Keratinocyte (primary cell): ENCODE data around the gene WSB1. TPM values are rescaled to one million over a fixed set of nuclear protein-coding genes. Genes with fewer than 3 reads are reported as not detected.

ENCODE experiments used
- DNase-seq: peaks from one replicate; pipeline ENCODE4 v3.0.0-alpha.2; 2011; ENCODE audit warnings: low read depth, missing footprints, low spot score
- FAIRE-seq: peaks from 2 replicates; lab custom pipeline; 2011; peaks lifted over from hg19 to GRCh38; lab: Jason Lieb, UNC
- H2AFZ ChIP-seq: 2 replicates; pipeline ENCODE4 v1.6.0; 2012; ENCODE audit warnings: low read length, control low read depth, inconsistent platforms; ENCODE audit not compliant: control insufficient read depth
- H3K27ac ChIP-seq: 2 replicates; pipeline ENCODE4 v1.5.1; 2011; ENCODE audit warnings: low read length; ENCODE audit not compliant: control insufficient read depth, insufficient read depth
- H3K27me3 ChIP-seq: 3 replicates; pipeline ENCODE4 v1.6.0; 2011; ENCODE audit warnings: low read length; ENCODE audit not compliant: control insufficient read depth, insufficient read depth; ENCODE audit errors: extremely low read depth
- H3K36me3 ChIP-seq, 2 experiments: 2 replicates in 1 of 2; 3 replicates in 1 of 2; pipeline ENCODE4 v1.5.1; 2011; ENCODE audit warnings: low read length in 2 of 2, mild to moderate bottlenecking in 1 of 2; ENCODE audit not compliant: control insufficient read depth in 2 of 2, insufficient read depth in 2 of 2; ENCODE audit errors: extremely low read depth in 1 of 2
- H3K4me1 ChIP-seq: 3 replicates; pipeline ENCODE4 v1.5.1; 2011; ENCODE audit warnings: low read length; ENCODE audit not compliant: control insufficient read depth, insufficient read depth; ENCODE audit errors: extremely low read depth
- H3K4me2 ChIP-seq: 3 replicates; pipeline ENCODE4 v1.6.0; 2011; ENCODE audit warnings: low read depth, low read length; ENCODE audit not compliant: control insufficient read depth, insufficient read depth; ENCODE audit errors: extremely low read depth
- H3K4me3 ChIP-seq, 3 experiments: fragments of 200-600 bp in 1 of 3; sonication (generic) in 1 of 3; 2 replicates in 2 of 3; 3 replicates in 1 of 3; pipeline ENCODE4 v1.5.1; 2011 to 2016; ENCODE audit warnings: low read length in 3 of 3, mild to moderate bottlenecking in 3 of 3, control low read depth in 2 of 3, inconsistent platforms in 1 of 3, low read depth in 1 of 3, mixed read lengths in 1 of 3, mixed run types in 1 of 3, moderate library complexity in 1 of 3; ENCODE audit not compliant: control insufficient read depth in 2 of 3, insufficient read depth in 2 of 3; ENCODE audit errors: extremely low read depth in 1 of 3
- H3K79me2 ChIP-seq: 2 replicates; pipeline ENCODE4 v1.6.0; 2012; ENCODE audit warnings: low read length; ENCODE audit not compliant: control insufficient read depth, insufficient read depth
- H3K9ac ChIP-seq: 3 replicates; pipeline ENCODE4 v1.6.0; 2011; ENCODE audit warnings: low read length; ENCODE audit not compliant: control insufficient read depth, insufficient read depth; ENCODE audit errors: extremely low read depth
- H3K9me1 ChIP-seq: 3 replicates; pipeline ENCODE4 v1.6.0; 2011; ENCODE audit warnings: low read length; ENCODE audit not compliant: control insufficient read depth, insufficient read depth; ENCODE audit errors: extremely low read depth
- H3K9me3 ChIP-seq: 2 replicates; pipeline ENCODE4 v1.5.1; 2012; ENCODE audit warnings: low read depth, low read length; ENCODE audit not compliant: control insufficient read depth
- H4K20me1 ChIP-seq: 3 replicates; pipeline ENCODE4 v1.6.0; 2011; ENCODE audit warnings: low read length; ENCODE audit not compliant: control insufficient read depth, insufficient read depth; ENCODE audit errors: extremely low read depth
- CTCF ChIP-seq, 3 experiments: IDR thresholded peaks in 1 of 3; conservative IDR thresholded peaks in 1 of 3; optimal IDR thresholded peaks in 1 of 3; 2 replicates in 2 of 3; 3 replicates in 1 of 3; pipeline versions ENCODE3 to v1.5.1; 2011; ENCODE audit warnings: low read length in 3 of 3, mild to moderate bottlenecking in 3 of 3, moderate library complexity in 2 of 3, control low read depth in 1 of 3, inconsistent platforms in 1 of 3; ENCODE audit not compliant: insufficient read depth in 2 of 3; ENCODE audit errors: extremely low read depth in 1 of 3
- EZH2 ChIP-seq: IDR thresholded peaks from one replicate; pipeline ENCODE4 v1.6.1; 2012; ENCODE audit warnings: inconsistent platforms, mild to moderate bottlenecking, low read length, moderate library complexity
- dilution Hi-C: fragments of 300-500 bp; cut with MboI; formaldehyde crosslinking; loops from one replicate; pipeline ENCODE4 v1.7.0; 2020; ENCODE audit warnings: low sequenced_read_pairs; ENCODE audit not compliant: extremely low pct_ligation_motif_present
- polyA plus RNA-seq, 5 experiments: library from polyadenylated mRNA; depleted of rRNA in 3 of 5; stranded (reverse) in 3 of 5; stranded (forward) in 1 of 5; unstranded in 1 of 5; fragments of >200 nt; gene quantifications; 1 replicate in 1 of 5; 2 replicates in 3 of 5; 3 replicates in 1 of 5; pipeline versions ENCODE4 v1.2.1 to v1.2.3, GENCODE V29; 2011 to 2012; ENCODE audit warnings: missing spikeins in 2 of 5, low read depth in 1 of 5, low replicate concordance in 1 of 5

WSB1 gene
- polyA plus RNA-seq, 1 donor (not counting 4 experiments of a cell fraction or from before 2014, with no cell fraction given) = 135 TPM

GRCh38 chr17:27315796-27316465 lies 22.0 kb downstream of the WSB1 start:
- Histone ChIP-seq H3K4me3 (no peak overlapping the region), H4K20me1 (no peaks in the 10 kb centered on the region), H2AFZ (no peak overlapping the region), H3K79me2 (no peaks in the 10 kb centered on the region), H3K9me3 (no peaks in the 10 kb centered on the region), H3K27ac (no peak overlapping the region), H3K36me3 (peaks cover 12 to 27% of the 10 kb centered on the region in 2 experiments), H3K27me3 (no peaks in the 10 kb centered on the region), H3K4me1 (peaks cover 5% of the 10 kb centered on the region), H3K9ac (no peak overlapping the region), H3K9me1 (no peaks in the 10 kb centered on the region), H3K4me2 (no peak overlapping the region)
- TF ChIP-seq EZH2 = no peak
- FAIRE-seq = no peak
- no peak for DNase-seq
- dilution Hi-C loops = no loop called here

GRCh38 chr17:27318228-27318627 lies 24.3 kb downstream of the WSB1 start:
- FAIRE-seq = no peak
- H3K9me3 ChIP-seq = no peaks in the 10 kb centered on the region
- peaks cover 7% of the 10 kb centered on the region for H3K4me1 ChIP-seq
- no peak for DNase-seq
- H3K27ac ChIP-seq = no peak overlapping the region
- H3K4me2 ChIP-seq = no peak overlapping the region
- TF ChIP-seq CTCF (optimal IDR thresholded peaks at IDR 0.05 in 1 of 3, IDR thresholded peaks at IDR 0.05 in 1 of 3, conservative IDR thresholded peaks at IDR 0.05 in 1 of 3; ENCODE audit: extremely low read depth in 1 of 3, insufficient read depth in 2 of 3, low read length in 3 of 3) (no peak), EZH2 (no peak)
- no peaks in the 10 kb centered on the region for H3K27me3 ChIP-seq
- H3K9me1 ChIP-seq = no peaks in the 10 kb centered on the region
- H4K20me1 ChIP-seq = no peaks in the 10 kb centered on the region
- H3K4me3 ChIP-seq = no peak overlapping the region
- H3K79me2 ChIP-seq = no peaks in the 10 kb centered on the region
- no peak overlapping the region for H3K9ac ChIP-seq
- dilution Hi-C loops = no loop called here
- H2AFZ ChIP-seq = no peak overlapping the region
- peaks cover 9 to 19% of the 10 kb centered on the region in 2 experiments for H3K36me3 ChIP-seq

- H3K4me2 ChIP-seq = no peak overlapping the region
- DNase-seq (no peak), FAIRE-seq (no peak)
- no peaks in the 10 kb centered on the region for H4K20me1 ChIP-seq
- no peak overlapping the region for H2AFZ ChIP-seq
- no peak for TF ChIP-seq EZH2
- TF ChIP-seq CTCF (optimal IDR thresholded peaks at IDR 0.05 in 1 of 3, IDR thresholded peaks at IDR 0.05 in 1 of 3, conservative IDR thresholded peaks at IDR 0.05 in 1 of 3; ENCODE audit: extremely low read depth in 1 of 3, insufficient read depth in 2 of 3, low read length in 3 of 3) = no peak
- peaks cover 9 to 19% of the 10 kb centered on the region in 2 experiments for H3K36me3 ChIP-seq
- H3K9me3 ChIP-seq = no peaks in the 10 kb centered on the region
- H3K27ac ChIP-seq = no peak overlapping the region
- dilution Hi-C loops = no loop called here
- no peak overlapping the region for H3K4me3 ChIP-seq
- no peaks in the 10 kb centered on the region for H3K27me3 ChIP-seq
- peaks cover 11% of the 10 kb centered on the region for H3K4me1 ChIP-seq
- no peak overlapping the region for H3K9ac ChIP-seq
- no peaks in the 10 kb centered on the region for H3K9me1 ChIP-seq
- H3K79me2 ChIP-seq = no peaks in the 10 kb centered on the region
Measured at GRCh38 chr17:27318633-27319032, 24.7 kb downstream of the WSB1 start.
